ENCODE measurements around the gene SLC35F1. TPM values are rescaled to one million over a fixed set of nuclear protein-coding genes. Genes with fewer than 3 reads are reported as not detected.

The SLC35F1 gene
- total RNA-seq, 6 experiments from 2014 or later = 0.12 TPM; not detected in 5

DNA sequence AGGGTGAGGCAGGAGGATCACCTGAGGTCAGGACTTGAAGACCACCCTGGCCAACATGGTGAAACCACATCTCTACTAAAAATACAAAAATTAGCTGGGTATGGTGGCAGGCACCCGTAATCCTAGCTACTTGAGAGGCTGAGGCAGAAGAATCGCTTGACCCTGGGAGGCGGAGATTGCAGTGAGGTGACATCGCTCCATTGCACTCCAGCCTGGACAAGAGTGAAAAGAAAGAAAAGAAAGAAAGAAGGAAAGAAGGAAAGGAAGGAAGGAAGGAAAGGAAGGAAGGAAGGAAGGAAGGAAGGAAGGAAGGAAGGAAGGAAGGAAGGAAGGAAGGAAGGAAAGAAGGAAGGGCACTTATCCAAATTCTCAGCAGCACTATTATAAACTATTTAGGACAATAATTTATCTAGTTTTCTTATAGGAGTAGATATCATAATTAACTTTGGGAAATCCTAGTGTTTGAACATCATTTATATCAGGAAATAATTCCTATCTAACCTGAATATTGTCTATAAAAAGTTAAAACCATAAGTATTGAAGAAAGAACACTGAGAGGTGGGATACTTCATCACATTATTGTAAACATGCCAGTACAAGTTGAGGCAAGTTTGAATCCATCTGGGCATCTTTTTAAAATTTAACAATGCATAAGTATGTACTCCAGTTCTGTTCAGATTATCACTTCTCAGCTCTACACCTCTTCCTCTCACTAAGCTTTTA is 305.5 kb downstream of the SLC35F1 start:
- H3K4me1 ChIP-seq = no peaks in the 10 kb centered on the region
- H3K27me3 ChIP-seq = no peaks in the 10 kb centered on the region
- TF ChIP-seq, protein P1, sequence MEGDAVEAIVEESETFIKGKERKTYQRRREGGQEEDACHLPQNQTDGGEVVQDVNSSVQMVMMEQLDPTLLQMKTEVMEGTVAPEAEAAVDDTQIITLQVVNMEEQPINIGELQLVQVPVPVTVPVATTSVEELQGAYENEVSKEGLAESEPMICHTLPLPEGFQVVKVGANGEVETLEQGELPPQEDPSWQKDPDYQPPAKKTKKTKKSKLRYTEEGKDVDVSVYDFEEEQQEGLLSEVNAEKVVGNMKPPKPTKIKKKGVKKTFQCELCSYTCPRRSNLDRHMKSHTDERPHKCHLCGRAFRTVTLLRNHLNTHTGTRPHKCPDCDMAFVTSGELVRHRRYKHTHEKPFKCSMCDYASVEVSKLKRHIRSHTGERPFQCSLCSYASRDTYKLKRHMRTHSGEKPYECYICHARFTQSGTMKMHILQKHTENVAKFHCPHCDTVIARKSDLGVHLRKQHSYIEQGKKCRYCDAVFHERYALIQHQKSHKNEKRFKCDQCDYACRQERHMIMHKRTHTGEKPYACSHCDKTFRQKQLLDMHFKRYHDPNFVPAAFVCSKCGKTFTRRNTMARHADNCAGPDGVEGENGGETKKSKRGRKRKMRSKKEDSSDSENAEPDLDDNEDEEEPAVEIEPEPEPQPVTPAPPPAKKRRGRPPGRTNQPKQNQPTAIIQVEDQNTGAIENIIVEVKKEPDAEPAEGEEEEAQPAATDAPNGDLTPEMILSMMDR (IDR thresholded peaks at IDR 0.05) = no peak
- TF ChIP-seq POLR2A (IDR thresholded peaks at IDR 0.05) = no peak
- H3K4me3 ChIP-seq = no peak overlapping the region
- no peak overlapping the region for H3K27ac ChIP-seq
- no peak for DNase-seq
- H3K9me3 ChIP-seq = no peaks in the 10 kb centered on the region
- intact Hi-C loops (cut with DNase I) = no loop called here
- H3K36me3 ChIP-seq = no peaks in the 10 kb centered on the region
- no peak for ATAC-seq
- 78% methylated on average over 3 of the region's 4 CpGs for WGBS (ENCODE audit: insufficient coverage, low coverage, low lambda C conversion rate, missing lambda C conversion rate)

DNA sequence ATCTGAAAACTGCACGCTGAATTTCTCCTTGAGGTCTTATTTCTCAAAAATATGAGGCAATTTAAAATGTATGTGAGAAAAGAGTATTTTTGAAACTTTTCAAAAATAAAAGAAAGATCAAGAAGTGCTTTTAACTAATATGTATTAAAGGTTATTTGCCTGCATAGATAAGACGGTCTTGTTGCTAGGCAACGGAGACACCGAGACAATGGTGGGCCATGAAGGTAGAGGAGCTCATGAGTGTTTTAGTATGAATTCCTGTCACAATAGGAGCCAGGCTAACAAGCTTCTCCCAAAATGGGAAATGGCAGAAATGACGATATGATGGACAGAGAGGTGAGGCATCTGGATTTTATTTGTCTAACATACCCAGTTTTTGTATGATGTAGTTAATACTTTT is 308.2 kb downstream of the SLC35F1 start:
- Histone ChIP-seq H3K9me3 (no peaks in the 10 kb centered on the region), H3K4me1 (no peaks in the 10 kb centered on the region), H3K4me3 (no peak overlapping the region), H3K36me3 (no peaks in the 10 kb centered on the region), H3K27me3 (no peaks in the 10 kb centered on the region), H3K27ac (no peak overlapping the region)
- 49% methylated on average over 5 of the region's 5 CpGs for WGBS (ENCODE audit: insufficient coverage, low coverage, low lambda C conversion rate, missing lambda C conversion rate)
- intact Hi-C loops (cut with DNase I) = no loop called here
- TF ChIP-seq POLR2A (IDR thresholded peaks at IDR 0.05) = no peak
- TF ChIP-seq, protein P1 (IDR thresholded peaks at IDR 0.05) = no peak
- ATAC-seq (no peak), DNase-seq (no peak)

DNA sequence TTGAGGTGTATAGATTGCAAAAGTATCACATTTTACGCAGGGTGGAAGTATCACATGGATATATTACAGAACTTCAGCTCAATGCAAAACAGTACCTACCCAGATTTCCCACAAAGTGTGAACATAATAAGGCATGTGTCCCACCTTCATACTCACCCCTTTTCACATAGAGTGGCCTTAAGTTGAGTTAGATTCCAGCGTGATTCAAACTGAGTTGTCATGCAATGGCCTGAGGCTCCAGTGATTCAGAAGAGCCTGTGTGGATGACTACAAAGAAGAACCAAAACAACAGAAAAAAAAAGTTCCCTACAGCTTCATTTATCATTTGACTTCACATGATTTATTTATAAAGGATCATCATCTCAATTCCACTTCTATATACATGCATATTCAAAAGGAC is 309.7 kb downstream of the SLC35F1 start:
- no peak overlapping the region for H3K27ac ChIP-seq
- no peaks in the 10 kb centered on the region for H3K9me3 ChIP-seq
- intact Hi-C loops (cut with DNase I) = no loop called here
- no peak for DNase-seq
- H3K36me3 ChIP-seq = no peaks in the 10 kb centered on the region
- TF ChIP-seq POLR2A (IDR thresholded peaks at IDR 0.05) = no peak
- TF ChIP-seq, protein P1 (IDR thresholded peaks at IDR 0.05) = no peak
- no peak overlapping the region for H3K4me3 ChIP-seq
- WGBS (ENCODE audit: insufficient coverage, low coverage, low lambda C conversion rate, missing lambda C conversion rate) = 64% methylated on average over 2 of the region's 2 CpGs
- no peak for ATAC-seq
- no peaks in the 10 kb centered on the region for H3K27me3 ChIP-seq
- H3K4me1 ChIP-seq = no peaks in the 10 kb centered on the region

DNA sequence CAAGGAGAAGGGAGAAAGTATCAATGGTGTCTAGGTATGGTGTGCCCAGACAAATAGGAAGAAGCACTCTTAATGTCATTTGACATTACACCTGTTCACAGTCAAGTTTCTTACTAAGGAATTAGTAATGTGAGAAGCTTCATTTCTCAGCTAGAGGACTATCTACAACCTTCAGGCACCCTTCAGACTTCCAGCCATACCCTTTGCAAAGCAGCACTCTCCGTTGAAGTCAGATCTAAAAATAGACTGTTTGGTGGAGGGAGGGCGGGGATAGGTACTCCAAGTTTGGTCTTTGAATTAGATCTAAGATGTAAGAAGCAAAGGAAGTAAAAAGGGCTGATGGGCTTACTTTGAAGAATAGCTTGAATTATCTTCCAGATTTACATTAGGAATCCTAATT is 311.1 kb downstream of the SLC35F1 start:
- intact Hi-C loops (cut with DNase I) = no loop called here
- no peak for ATAC-seq
- no peak overlapping the region for H3K27ac ChIP-seq
- 45% methylated on average over 2 of the region's 2 CpGs for WGBS (ENCODE audit: insufficient coverage, low coverage, low lambda C conversion rate, missing lambda C conversion rate)
- no peaks in the 10 kb centered on the region for H3K4me1 ChIP-seq
- no peaks in the 10 kb centered on the region for H3K27me3 ChIP-seq
- no peak for TF ChIP-seq POLR2A (IDR thresholded peaks at IDR 0.05)
- TF ChIP-seq, protein P1 (IDR thresholded peaks at IDR 0.05) = no peak
- no peaks in the 10 kb centered on the region for H3K9me3 ChIP-seq
- no peak for DNase-seq
- no peaks in the 10 kb centered on the region for H3K36me3 ChIP-seq
- H3K4me3 ChIP-seq = no peak overlapping the region
